HEK293 (cell line): ENCODE results near the gene NEURL4.

Experiments
- CTCF ChIA-PET: fragments of 350-600 bp; formaldehyde crosslinking; extraction: SDS; loops from one replicate; lab custom pipeline; 2021; ENCODE audit warnings: antibody characterized with exemption; lab: Yijun Ruan, JAX
- POLR2A ChIA-PET: fragments of 300-600 bp; formaldehyde crosslinking; extraction: SDS; loops from one replicate; lab custom pipeline; 2020; ENCODE audit warnings: antibody characterized with exemption, inconsistent platforms; lab: Yijun Ruan, JAX
- H3K27ac ChIP-seq: fragments of 200-500 bp; sonication (Bioruptor generic); 2 replicates; pipeline ENCODE4 v1.5.1; 2014; ENCODE audit warnings: low read depth, low read length, control low read depth, inconsistent platforms; ENCODE audit errors: extremely low read depth
- H3K36me3 ChIP-seq, 2 experiments: fragments of 200-500 bp in 1 of 2; sonication (Bioruptor generic) in 1 of 2; 1 replicate in 1 of 2; 2 replicates in 1 of 2; pipeline ENCODE4 v1.5.1; 2014 to 2017; ENCODE audit warnings: inconsistent platforms in 2 of 2, low read length in 2 of 2; ENCODE audit not compliant: control insufficient read depth in 2 of 2, insufficient read depth in 1 of 2
- H3K4me1 ChIP-seq: fragments of 200-500 bp; sonication (Bioruptor generic); 2 replicates; pipeline ENCODE4 v1.5.1; 2014; ENCODE audit warnings: mild to moderate bottlenecking, low read length, inconsistent platforms; ENCODE audit not compliant: control insufficient read depth, insufficient read depth
- H3K4me3 ChIP-seq: 2 replicates; pipeline ENCODE4 v1.5.1; 2011; ENCODE audit warnings: low read depth, mild to moderate bottlenecking, control low read depth, low read length, moderate library complexity
- H3K9me3 ChIP-seq: fragments of 200-500 bp; sonication (Bioruptor generic); 2 replicates; pipeline ENCODE4 v1.5.1; 2014; ENCODE audit warnings: low read depth, low read length, inconsistent platforms; ENCODE audit not compliant: control insufficient read depth, insufficient read depth
- CTCF ChIP-seq: fragments of 450-650 bp; formaldehyde crosslinking; IDR thresholded peaks from 2 replicates; pipeline ENCODE4 v1.5.1; 2016; ENCODE audit warnings: missing biosample characterization, missing genetic modification characterization
- FEZF1 ChIP-seq: fragments of 450-650 bp; formaldehyde crosslinking; IDR thresholded peaks from 2 replicates; pipeline ENCODE4 v1.5.1; 2016; ENCODE audit warnings: missing biosample characterization, missing genetic modification characterization
- OVOL3 ChIP-seq: fragments of 450-650 bp; formaldehyde crosslinking; IDR thresholded peaks from 2 replicates; pipeline ENCODE4 v1.5.1; 2016; ENCODE audit warnings: missing biosample characterization, missing genetic modification characterization
- PATZ1 ChIP-seq: fragments of 450-650 bp; formaldehyde crosslinking; IDR thresholded peaks from 2 replicates; pipeline ENCODE4 v1.5.1; 2016; ENCODE audit warnings: missing biosample characterization, missing genetic modification characterization
- PRDM1 ChIP-seq: fragments of 450-650 bp; formaldehyde crosslinking; IDR thresholded peaks from 2 replicates; pipeline ENCODE4; 2016; ENCODE audit warnings: missing biosample characterization, missing genetic modification characterization
- ZBTB17 ChIP-seq: fragments of 450-650 bp; formaldehyde crosslinking; IDR thresholded peaks from 2 replicates; pipeline ENCODE4 v1.5.1; 2016; ENCODE audit warnings: missing biosample characterization, missing genetic modification characterization
- ZFP41 ChIP-seq: fragments of 450-650 bp; formaldehyde crosslinking; IDR thresholded peaks from 2 replicates; pipeline ENCODE4 v1.5.1; 2016; ENCODE audit warnings: missing biosample characterization, missing genetic modification characterization, borderline replicate concordance
- ZNF140 ChIP-seq: fragments of 450-650 bp; formaldehyde crosslinking; IDR thresholded peaks from 2 replicates; pipeline ENCODE4 v1.5.1; 2016; ENCODE audit warnings: missing biosample characterization, missing genetic modification characterization
- ZNF155 ChIP-seq: fragments of 450-650 bp; formaldehyde crosslinking; IDR thresholded peaks from 2 replicates; pipeline ENCODE4 v1.5.1; 2016; ENCODE audit warnings: missing biosample characterization, missing genetic modification characterization
- ZNF239 ChIP-seq: fragments of 450-650 bp; formaldehyde crosslinking; IDR thresholded peaks from 2 replicates; pipeline ENCODE4 v1.5.1; 2016; ENCODE audit warnings: missing biosample characterization, missing genetic modification characterization
- ZNF341 ChIP-seq: fragments of 450-650 bp; formaldehyde crosslinking; IDR thresholded peaks from 2 replicates; pipeline ENCODE4; 2016; ENCODE audit warnings: low read depth, missing biosample characterization, missing genetic modification characterization
- ZNF366 ChIP-seq: fragments of 450-650 bp; formaldehyde crosslinking; conservative IDR thresholded peaks from 2 replicates; pipeline ENCODE4 v1.5.1; 2016; ENCODE audit warnings: missing biosample characterization, missing genetic modification characterization
- ZNF394 ChIP-seq: fragments of 450-650 bp; formaldehyde crosslinking; IDR thresholded peaks from 2 replicates; pipeline ENCODE4 v1.5.1; 2016; ENCODE audit warnings: missing biosample characterization, missing genetic modification characterization, mild to moderate bottlenecking, moderate library complexity, borderline replicate concordance
- ZNF426 ChIP-seq: fragments of 450-650 bp; formaldehyde crosslinking; IDR thresholded peaks from 2 replicates; pipeline ENCODE4 v1.5.1; 2017; ENCODE audit warnings: missing biosample characterization, missing genetic modification characterization, mild to moderate bottlenecking, inconsistent platforms, moderate library complexity
- ZNF488 ChIP-seq: fragments of 450-650 bp; formaldehyde crosslinking; IDR thresholded peaks from 2 replicates; pipeline ENCODE4 v1.5.1; 2016; ENCODE audit warnings: missing biosample characterization, missing genetic modification characterization
- ZNF549 ChIP-seq: fragments of 450-650 bp; IDR thresholded peaks from 2 replicates; pipeline ENCODE4 v1.5.1; 2018; ENCODE audit warnings: missing biosample characterization, missing genetic modification characterization, mild to moderate bottlenecking, inconsistent platforms, moderate library complexity
- ZNF660 ChIP-seq: fragments of 450-650 bp; IDR thresholded peaks from 2 replicates; pipeline ENCODE4 v1.5.1; 2018; ENCODE audit warnings: missing biosample characterization, mild to moderate bottlenecking, missing genetic modification characterization
- TF ChIP-seq, protein P1 (sequence below): fragments of 450-650 bp; formaldehyde crosslinking; IDR thresholded peaks from 2 replicates; pipeline ENCODE4 v1.5.1; 2017; ENCODE audit warnings: missing biosample characterization, missing genetic modification characterization
- TF ChIP-seq, protein P2 (sequence below): fragments of 450-650 bp; formaldehyde crosslinking; IDR thresholded peaks from 2 replicates; pipeline ENCODE4 v1.5.1; 2016; ENCODE audit warnings: missing biosample characterization, missing genetic modification characterization

NEURL4 gene

DNA sequence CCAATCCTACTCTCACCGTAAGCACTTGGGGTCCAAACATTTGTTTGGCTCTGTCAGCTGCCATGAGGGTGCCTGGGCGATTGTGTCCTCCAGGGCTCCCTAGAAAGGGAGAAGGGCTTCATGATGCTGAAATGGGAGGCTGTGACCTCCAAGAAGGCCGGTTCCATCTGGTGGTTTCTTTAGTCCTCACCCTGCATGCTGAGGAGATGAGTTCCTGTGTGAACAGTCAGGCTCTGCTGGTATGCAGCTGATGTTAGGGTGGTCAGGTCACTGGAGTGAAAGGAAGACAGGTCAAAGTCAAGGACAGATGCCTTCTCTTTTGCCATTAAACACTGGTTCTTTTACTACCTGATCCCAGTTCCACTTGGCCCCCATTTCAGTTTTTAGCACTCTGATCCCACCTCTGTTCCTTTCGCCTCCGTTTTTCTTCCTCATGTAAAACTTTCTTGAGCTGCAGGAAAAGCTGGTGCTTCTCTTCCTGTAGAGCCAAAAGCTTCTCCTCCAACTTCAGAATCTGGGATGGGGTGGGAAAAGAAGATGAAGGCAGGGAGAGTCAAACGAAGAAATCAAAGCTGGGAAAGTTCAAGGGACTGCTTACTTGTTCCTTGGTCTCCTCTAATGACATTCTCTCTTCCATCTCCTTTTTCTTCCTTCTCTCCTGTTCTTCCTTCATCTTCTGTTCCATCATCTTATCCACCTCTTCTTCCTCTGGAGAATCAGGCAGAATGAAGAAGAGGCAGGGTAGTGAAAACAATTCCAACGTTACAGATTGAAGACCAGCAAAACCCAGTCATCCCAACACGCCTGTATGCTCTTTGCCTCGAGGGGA is 15.0 kb downstream of the NEURL4 start:
- Histone ChIP-seq H3K4me1 (peaks cover 19% of the 10 kb centered on the region), H3K9me3 (no peaks in the 10 kb centered on the region), H3K36me3 (peaks cover 46 to 82% of the 10 kb centered on the region in 2 experiments), H3K27ac (peak overlapping the region; percentile 98), H3K4me3 (peak overlapping the region; percentile 87)
- ChIA-PET POLR2A (interaction anchor here (0.6 to 4.1 kb wide), 12 partner anchors 8 to 123 kb away, joined by 3 to 42 read pairs (median 4); partner anchors contain the start of genes ACADVL, DLG4, DVL2 and GABARAP), CTCF (interaction anchor here (0.6 to 4.1 kb wide), 11 partner anchors 8 to 1908 kb away, joined by 3 to 22 read pairs (median 5); partner anchors contain the start of genes ACADVL, DLG4 and NEURL4)
- TF ChIP-seq ZNF155 (tag by site-specific recombination), result no peak
- TF ChIP-seq ZBTB17 (tag by site-specific recombination), result peak; percentile 86
- no peak for TF ChIP-seq ZNF140
- peak; percentile 95 for TF ChIP-seq PRDM1 (tag by site-specific recombination)
- no peak for TF ChIP-seq ZFP41 (tag by site-specific recombination)
- TF ChIP-seq ZNF394 (tag by site-specific recombination), result peak; percentile 79
- TF ChIP-seq ZNF426, result no peak
- TF ChIP-seq OVOL3 (tag by site-specific recombination), result no peak
- no peak for TF ChIP-seq ZNF488 (tag by site-specific recombination)
- TF ChIP-seq, protein P1, sequence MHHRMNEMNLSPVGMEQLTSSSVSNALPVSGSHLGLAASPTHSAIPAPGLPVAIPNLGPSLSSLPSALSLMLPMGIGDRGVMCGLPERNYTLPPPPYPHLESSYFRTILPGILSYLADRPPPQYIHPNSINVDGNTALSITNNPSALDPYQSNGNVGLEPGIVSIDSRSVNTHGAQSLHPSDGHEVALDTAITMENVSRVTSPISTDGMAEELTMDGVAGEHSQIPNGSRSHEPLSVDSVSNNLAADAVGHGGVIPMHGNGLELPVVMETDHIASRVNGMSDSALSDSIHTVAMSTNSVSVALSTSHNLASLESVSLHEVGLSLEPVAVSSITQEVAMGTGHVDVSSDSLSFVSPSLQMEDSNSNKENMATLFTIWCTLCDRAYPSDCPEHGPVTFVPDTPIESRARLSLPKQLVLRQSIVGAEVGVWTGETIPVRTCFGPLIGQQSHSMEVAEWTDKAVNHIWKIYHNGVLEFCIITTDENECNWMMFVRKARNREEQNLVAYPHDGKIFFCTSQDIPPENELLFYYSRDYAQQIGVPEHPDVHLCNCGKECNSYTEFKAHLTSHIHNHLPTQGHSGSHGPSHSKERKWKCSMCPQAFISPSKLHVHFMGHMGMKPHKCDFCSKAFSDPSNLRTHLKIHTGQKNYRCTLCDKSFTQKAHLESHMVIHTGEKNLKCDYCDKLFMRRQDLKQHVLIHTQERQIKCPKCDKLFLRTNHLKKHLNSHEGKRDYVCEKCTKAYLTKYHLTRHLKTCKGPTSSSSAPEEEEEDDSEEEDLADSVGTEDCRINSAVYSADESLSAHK (tag by site-specific recombination), result peak; percentile 76
- TF ChIP-seq, protein P2, sequence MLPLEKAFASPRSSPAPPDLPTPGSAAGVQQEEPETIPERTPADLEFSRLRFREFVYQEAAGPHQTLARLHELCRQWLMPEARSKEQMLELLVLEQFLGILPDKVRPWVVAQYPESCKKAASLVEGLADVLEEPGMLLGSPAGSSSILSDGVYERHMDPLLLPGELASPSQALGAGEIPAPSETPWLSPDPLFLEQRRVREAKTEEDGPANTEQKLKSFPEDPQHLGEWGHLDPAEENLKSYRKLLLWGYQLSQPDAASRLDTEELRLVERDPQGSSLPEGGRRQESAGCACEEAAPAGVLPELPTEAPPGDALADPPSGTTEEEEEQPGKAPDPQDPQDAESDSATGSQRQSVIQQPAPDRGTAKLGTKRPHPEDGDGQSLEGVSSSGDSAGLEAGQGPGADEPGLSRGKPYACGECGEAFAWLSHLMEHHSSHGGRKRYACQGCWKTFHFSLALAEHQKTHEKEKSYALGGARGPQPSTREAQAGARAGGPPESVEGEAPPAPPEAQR (tag by site-specific recombination), result no peak
- TF ChIP-seq ZNF660 (tag by site-specific recombination), result no peak
- peak; percentile 82 for TF ChIP-seq ZNF366 (tag by site-specific recombination)

GRCh38 chr17:7313088-7313889 is 15.8 kb downstream of the NEURL4 start:
- POLR2A ChIA-PET, result interaction anchor here (1.0 to 4.1 kb wide), 12 partner anchors 9 to 260 kb away, joined by 3 to 42 read pairs (median 4); partner anchors contain the start of genes ACADVL, DLG4, DVL2 and GABARAP
- no peak overlapping the region for H3K4me3 ChIP-seq
- peak overlapping the region; percentile 54 for H3K27ac ChIP-seq
- H3K4me1 ChIP-seq, result peaks cover 19% of the 10 kb centered on the region
- no peaks in the 10 kb centered on the region for H3K9me3 ChIP-seq
- CTCF ChIA-PET, result interaction anchor here (0.6 to 4.1 kb wide), 12 partner anchors 9 to 1102 kb away, joined by 3 to 22 read pairs (median 4); partner anchors contain the start of genes ACADVL, DLG4 and NEURL4
- peaks cover 42 to 75% of the 10 kb centered on the region in 2 experiments for H3K36me3 ChIP-seq
- peak; percentile 19; the same call in 1 of the 2 replicates for TF ChIP-seq PATZ1
- no peak for TF ChIP-seq ZNF239 (tag by site-specific recombination)
- TF ChIP-seq CTCF (tag by site-specific recombination), result 0 out of 2 replicates have a peak, but pooled peaks have one; percentile 46
- TF ChIP-seq ZNF488 (tag by site-specific recombination), result no peak
- TF ChIP-seq ZNF341 (tag by site-specific recombination), result no peak
- no peak for TF ChIP-seq ZNF549 (tag by site-specific recombination)
- peak; percentile 67 for TF ChIP-seq FEZF1 (tag by site-specific recombination)
